Lower lobe of right lung (tissue), 2 donors: ENCODE results near the gene POLR2J2. TPM values are rescaled to one million over a fixed set of nuclear protein-coding genes. Genes with fewer than 3 reads are reported as not detected.
"Not testable (repeated sequence)": the region's sequence is repeated elsewhere in the genome, so short reads cannot be mapped to it uniquely, and the experiment has no call there.

Source experiments
- ATAC-seq, 2 donors: fragments of 200-7000 bp; cut with Tn5 transposase; one replicate each; pipeline ENCODE4 v1.9.1; 2020 to 2022; ENCODE audit warnings: mild to moderate bottlenecking in 2 of 2, moderate library complexity in 2 of 2
- DNase-seq: peaks from one replicate; pipeline ENCODE4 v3.0.0-alpha.2; 2020
- H3K27ac ChIP-seq: fragments of 200-600 bp; one replicate; pipeline ENCODE4 v1.8.0; 2022
- H3K27me3 ChIP-seq: fragments of 200-600 bp; one replicate; pipeline ENCODE4 v1.8.0; 2022; ENCODE audit warnings: low read depth
- H3K36me3 ChIP-seq: fragments of 200-600 bp; one replicate; pipeline ENCODE4 v1.8.0; 2022; ENCODE audit warnings: mild to moderate bottlenecking
- H3K4me1 ChIP-seq: fragments of 200-600 bp; one replicate; pipeline ENCODE4 v1.8.0; 2022
- H3K4me3 ChIP-seq: fragments of 200-600 bp; one replicate; pipeline ENCODE4 v1.8.0; 2022; ENCODE audit warnings: mild to moderate bottlenecking
- H3K9me3 ChIP-seq: fragments of 200-600 bp; one replicate; pipeline ENCODE4 v1.8.0; 2022
- intact Hi-C: fragments of 100-400 bp; cut with DNase I; formaldehyde crosslinking; loops from one replicate; pipeline ENCODE4 v1.11.0; 2022
- long read RNA-seq: library from polyadenylated mRNA; unstranded; transcript quantifications from one replicate; pipeline ENCODE4 v2.0.0, GENCODE V29; 2021
- total RNA-seq: library from RNA; stranded (reverse); fragmentation: NEBNext Ultra II Directional; extraction: Animal tissue kit (Norgen Biotek cat#: 25700); gene quantifications from one replicate; pipeline ENCODE4 v1.2.1, GENCODE V29; 2021
- donor health status: DM: no; HTN: yes; CAD: no; lungs with severe emphysema.

Gene POLR2J2
- total RNA-seq, result 14.8 TPM
- long read RNA-seq, partial matches to known transcripts, result 0 of 2 reads
- long read RNA-seq, other reads (novel, unspliced or antisense), result 1 of 2 reads

- DNase-seq, result peak; percentile 87
- peak; percentile 83 to 87 for ATAC-seq
- H3K4me3 ChIP-seq, result peak within 1 kb of the TSS; percentile 46
Observed at GRCh38 chr7:102671166-102671955, at the start of gene POLR2J2. TSS of gene POLR2J2 (minus strand) at chr7:102671663. CDS start at chr7:102671601, 62 bp downstream.

GRCh38 chr7:102718491-102718890, 47.0 kb upstream of the POLR2J2 start:
- intact Hi-C loops, H3K9me3 ChIP-seq, ATAC-seq, H3K4me1 ChIP-seq, H3K4me3 ChIP-seq, DNase-seq, H3K27me3 ChIP-seq, H3K27ac ChIP-seq, H3K36me3 ChIP-seq: not testable (repeated sequence)

More at GRCh38 chr7:102671166-102671955, at the start of gene POLR2J2:
- H3K27me3 ChIP-seq, H3K27ac ChIP-seq, H3K4me1 ChIP-seq, intact Hi-C loops, H3K36me3 ChIP-seq, H3K9me3 ChIP-seq: not testable (repeated sequence)

- DNase-seq, H3K27ac ChIP-seq, H3K9me3 ChIP-seq, intact Hi-C loops, H3K4me1 ChIP-seq, H3K4me3 ChIP-seq, H3K36me3 ChIP-seq, H3K27me3 ChIP-seq: not testable (repeated sequence)
- ATAC-seq, result peak in 1 of 2 donors; percentile 75
Observed at GRCh38 chr7:102715718-102716117, 44.3 kb upstream of the POLR2J2 start.

DNA sequence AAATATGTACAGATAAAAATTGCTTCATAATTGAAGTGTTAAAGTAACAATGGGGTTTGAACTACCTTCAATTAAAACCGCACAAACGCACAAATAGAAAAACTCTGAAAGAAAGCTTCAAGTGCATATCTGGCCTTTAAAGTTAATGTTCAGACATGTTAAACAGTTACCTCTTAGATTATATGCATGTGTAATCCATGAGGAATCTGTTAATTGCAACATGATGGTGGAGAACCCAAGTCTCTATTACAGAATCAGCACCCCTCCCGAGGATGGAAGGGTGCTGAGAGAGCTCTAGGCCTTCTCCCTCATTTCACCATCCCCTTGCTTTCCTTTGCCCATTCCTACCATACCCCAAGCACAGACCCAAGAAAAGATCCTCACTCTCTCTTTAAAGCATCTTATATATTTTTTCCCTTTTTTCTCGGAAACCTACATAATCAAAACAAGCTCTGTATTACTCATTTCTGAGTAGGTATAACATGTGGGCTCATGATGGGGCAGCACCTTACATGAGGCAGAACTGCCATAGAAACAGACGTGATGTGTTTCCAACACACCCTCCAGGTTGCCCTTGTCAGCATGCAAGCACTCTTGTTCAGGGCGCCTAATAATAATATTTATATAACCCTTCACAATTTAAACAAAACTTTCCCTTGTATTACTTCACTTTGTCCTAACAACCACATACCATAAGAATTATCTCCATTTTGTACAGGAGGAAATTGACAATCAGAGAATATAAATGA, 43.5 kb upstream of the POLR2J2 start:
- H3K4me1 ChIP-seq, intact Hi-C loops, H3K36me3 ChIP-seq, DNase-seq, H3K9me3 ChIP-seq, H3K27me3 ChIP-seq, H3K27ac ChIP-seq, H3K4me3 ChIP-seq, ATAC-seq: not testable (repeated sequence)

DNA sequence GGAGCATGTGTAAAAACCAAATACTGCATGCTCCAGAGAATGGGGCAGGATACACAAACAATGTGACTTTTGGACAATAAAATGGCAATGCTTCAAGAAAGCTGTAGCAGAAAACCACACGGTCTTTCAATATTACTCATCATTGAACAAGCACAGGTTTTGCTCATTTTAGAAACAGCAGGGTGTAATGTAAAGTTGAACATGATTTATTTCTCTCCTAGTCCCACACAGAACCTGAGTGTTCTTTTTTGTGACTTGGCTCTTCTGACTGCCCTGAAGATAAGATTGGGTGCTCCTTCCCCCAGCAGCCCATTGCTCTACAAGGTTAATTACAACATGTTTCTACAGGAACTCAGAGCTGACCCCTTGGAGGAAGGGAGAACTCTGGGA, 42.2 kb upstream of the POLR2J2 start:
- H3K4me3 ChIP-seq, ATAC-seq, H3K4me1 ChIP-seq, H3K36me3 ChIP-seq, DNase-seq, H3K27ac ChIP-seq, H3K27me3 ChIP-seq, H3K9me3 ChIP-seq, intact Hi-C loops: not testable (repeated sequence)

GRCh38 chr7:102713011-102713690, 41.7 kb upstream of the POLR2J2 start:
- intact Hi-C loops, H3K4me3 ChIP-seq, H3K9me3 ChIP-seq, DNase-seq, H3K4me1 ChIP-seq, H3K27ac ChIP-seq, H3K27me3 ChIP-seq, H3K36me3 ChIP-seq: not testable (repeated sequence)
- peak in 1 of 2 donors; percentile 34 for ATAC-seq

DNA sequence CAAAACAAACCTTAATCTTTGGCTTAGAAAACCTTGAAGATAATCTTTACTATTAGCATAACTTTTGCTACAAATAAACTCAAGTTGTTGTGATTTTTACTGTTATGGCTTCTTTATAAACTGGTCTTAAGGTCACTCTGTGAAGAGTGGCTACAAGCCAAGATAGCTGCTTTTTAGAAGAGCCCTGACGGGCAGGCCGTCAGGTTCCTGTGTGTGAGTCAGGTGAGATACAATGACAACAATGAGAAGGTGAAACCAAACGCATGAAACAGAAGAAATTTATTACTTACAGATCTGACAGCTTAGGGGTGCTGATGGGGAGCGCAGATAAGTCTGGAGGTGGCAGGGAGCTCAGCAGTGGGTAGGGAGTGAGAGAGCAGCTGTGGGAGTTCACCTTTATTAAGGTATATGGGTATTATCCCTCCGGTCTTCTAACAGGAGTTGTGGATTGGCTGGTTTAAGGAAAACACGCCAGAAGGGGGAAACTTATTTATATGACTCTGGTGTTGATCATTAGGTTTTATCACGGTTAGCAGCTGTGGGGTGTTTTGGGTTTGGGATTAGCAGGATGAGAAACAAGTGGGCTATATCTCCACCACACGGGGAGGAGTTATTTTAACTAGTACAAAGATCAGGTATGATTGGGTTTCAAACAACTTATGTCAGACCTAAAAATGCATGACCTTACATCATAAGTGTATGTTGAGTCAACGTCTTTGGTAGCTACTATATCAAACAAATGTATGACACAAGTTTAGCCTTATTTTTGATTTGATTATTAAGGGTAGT, 27.7 kb upstream of the POLR2J2 start:
- H3K9me3 ChIP-seq, H3K27ac ChIP-seq, ATAC-seq, H3K36me3 ChIP-seq, H3K4me3 ChIP-seq, H3K27me3 ChIP-seq, H3K4me1 ChIP-seq, intact Hi-C loops, DNase-seq: not testable (repeated sequence)

DNA sequence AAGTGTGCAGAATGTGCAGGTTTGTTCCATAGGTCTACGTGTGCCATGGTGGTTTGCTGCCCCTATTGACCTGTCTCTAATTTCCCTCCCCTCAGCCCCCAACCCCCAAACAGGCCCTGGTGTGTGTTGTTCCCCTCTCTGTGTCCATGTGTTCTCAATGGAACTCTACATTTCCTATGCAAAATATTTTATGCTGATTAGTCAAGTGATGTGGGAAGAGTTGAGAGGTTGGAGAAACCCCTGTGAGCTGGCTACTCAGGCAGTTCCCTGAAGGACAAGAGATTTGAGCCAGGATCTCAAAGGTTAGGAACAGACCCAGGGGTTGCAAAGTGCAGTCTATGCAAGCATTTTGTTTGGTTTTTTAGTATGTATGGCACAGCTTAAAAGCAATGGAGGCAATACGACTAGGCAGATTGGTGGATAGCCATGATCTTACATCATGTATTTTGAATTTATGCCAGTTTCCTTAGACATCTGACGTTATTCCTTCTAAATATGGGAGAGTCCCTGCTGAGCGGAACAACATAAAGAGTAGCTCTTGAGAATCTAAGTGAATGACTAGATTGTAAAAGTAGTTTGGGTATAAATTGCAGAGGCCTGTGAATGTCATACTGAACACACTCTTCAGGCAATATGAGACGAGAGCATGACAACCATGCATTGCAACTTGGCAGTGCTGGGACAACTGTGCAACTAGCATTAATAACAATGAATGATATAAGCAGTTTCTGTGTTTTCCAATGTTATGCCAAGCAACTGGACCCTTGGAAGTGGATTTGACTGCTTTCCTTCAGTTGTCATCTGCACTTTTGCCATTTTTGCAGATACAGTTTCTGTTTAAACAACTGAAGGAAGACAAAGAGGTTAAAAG, 26.4 kb upstream of the POLR2J2 start:
- ATAC-seq, H3K36me3 ChIP-seq, H3K27ac ChIP-seq, H3K27me3 ChIP-seq, H3K9me3 ChIP-seq, H3K4me3 ChIP-seq, H3K4me1 ChIP-seq, intact Hi-C loops, DNase-seq: not testable (repeated sequence)

- intact Hi-C loops, H3K27ac ChIP-seq, ATAC-seq, H3K27me3 ChIP-seq, H3K9me3 ChIP-seq, H3K4me3 ChIP-seq, DNase-seq, H3K36me3 ChIP-seq, H3K4me1 ChIP-seq: not testable (repeated sequence)
Observed at GRCh38 chr7:102696009-102696408, 24.5 kb upstream of the POLR2J2 start.

DNA sequence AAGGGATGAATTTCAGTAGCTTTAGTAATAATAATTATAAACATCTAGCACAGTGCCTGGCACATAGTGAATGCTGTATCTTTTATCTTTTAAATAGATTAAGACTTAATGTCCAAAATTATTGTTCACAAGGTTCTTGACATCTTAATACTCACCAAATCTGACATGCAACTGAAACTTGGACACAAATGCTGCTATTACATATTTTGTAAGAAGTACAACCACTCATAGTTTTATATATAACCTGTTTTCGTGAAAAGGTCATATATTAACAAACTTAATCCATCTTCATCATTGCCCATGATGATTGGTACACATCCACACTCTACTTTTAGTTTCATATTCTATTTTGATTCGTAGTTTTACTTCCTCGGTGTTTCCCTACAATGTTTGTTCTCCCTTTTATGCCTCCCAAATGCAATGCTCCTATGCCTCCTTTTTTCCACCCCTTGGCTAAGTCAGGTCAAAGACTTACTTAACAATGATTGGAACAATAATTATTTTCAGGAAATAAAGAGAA, 23.6 kb upstream of the POLR2J2 start:
- H3K4me1 ChIP-seq, H3K27ac ChIP-seq, H3K9me3 ChIP-seq, H3K4me3 ChIP-seq, ATAC-seq, DNase-seq, H3K36me3 ChIP-seq, intact Hi-C loops, H3K27me3 ChIP-seq: not testable (repeated sequence)

DNA sequence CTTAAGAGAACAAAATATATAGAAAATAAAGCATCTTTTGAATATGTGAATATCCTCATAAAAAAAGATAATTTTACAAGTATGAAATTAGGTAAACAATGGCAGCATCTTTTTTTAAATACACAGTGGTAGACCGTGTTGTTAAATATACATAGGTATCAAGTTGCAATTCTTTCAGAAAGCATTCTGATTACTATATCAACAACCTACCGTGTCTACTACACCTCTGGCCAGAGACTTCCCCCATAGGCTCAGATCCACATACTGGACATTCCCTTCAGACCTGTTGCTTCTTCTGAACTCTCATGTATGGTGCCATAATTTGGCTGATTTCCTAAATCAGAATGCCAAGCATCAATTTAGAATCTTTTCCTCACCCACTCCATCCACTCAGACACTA, 22.5 kb upstream of the POLR2J2 start:
- ATAC-seq, H3K4me1 ChIP-seq, H3K4me3 ChIP-seq, H3K9me3 ChIP-seq, DNase-seq, intact Hi-C loops, H3K36me3 ChIP-seq, H3K27ac ChIP-seq, H3K27me3 ChIP-seq: not testable (repeated sequence)

- DNase-seq, H3K4me3 ChIP-seq, H3K36me3 ChIP-seq, H3K9me3 ChIP-seq, H3K4me1 ChIP-seq, H3K27me3 ChIP-seq, ATAC-seq, H3K27ac ChIP-seq, intact Hi-C loops: not testable (repeated sequence)
Observed at GRCh38 chr7:102690602-102691001, 19.1 kb upstream of the POLR2J2 start.
